ENCODE data around the gene NADK2.

The NADK2 gene

GRCh38 chr5:36161361-36161760 is 80.4 kb downstream of the NADK2 start:
- DNase-seq, result no peak
- ATAC-seq, result no peak

DNA sequence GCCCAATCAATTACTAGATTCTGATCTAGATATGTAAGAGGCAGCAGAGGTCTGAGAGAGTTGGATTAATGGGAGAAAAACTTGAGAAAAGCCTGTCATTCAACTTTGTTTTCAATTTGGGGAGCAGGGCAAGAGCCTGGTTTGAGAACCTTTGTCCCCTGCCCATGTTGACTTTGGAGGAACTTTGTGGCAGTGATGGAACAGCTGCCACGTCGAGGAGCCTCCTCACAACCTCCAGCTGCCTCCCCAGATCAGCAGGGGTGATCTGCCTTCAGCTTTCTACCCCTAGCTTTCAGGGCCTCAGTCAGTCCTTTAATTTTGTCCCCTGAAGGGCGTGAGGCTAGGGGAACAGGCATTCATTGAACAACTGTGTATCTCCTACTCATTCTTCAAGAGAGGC is 81.1 kb downstream of the NADK2 start:
- ATAC-seq, result no peak
- no peak for DNase-seq

DNA sequence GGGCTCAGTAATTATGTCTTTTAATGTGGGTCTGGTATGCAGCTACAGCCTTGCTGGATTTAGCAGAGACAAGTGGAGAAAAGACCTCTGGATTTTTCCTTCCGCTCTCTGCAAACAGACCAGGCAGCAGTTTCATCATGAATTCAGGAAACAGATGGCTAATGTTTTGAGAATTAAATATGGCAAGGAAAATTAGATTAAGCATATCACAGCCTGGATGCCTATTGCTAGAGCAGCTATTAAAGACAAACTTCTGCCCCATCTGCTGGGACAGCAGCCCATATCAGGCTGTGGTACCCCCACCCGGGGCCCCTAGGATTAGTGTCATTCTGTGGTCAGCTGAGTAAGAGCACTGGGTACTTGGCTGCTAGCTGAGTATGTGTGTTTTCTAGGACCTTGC is 83.6 kb downstream of the NADK2 start:
- no peak for ATAC-seq
- no peak for DNase-seq

GRCh38 chr5:36156619-36157018 is 85.1 kb downstream of the NADK2 start:
- ATAC-seq, result no peak
- no peak for DNase-seq

- no peak for ATAC-seq
Observed at GRCh38 chr5:36156121-36156601, 85.6 kb downstream of the NADK2 start.

DNA sequence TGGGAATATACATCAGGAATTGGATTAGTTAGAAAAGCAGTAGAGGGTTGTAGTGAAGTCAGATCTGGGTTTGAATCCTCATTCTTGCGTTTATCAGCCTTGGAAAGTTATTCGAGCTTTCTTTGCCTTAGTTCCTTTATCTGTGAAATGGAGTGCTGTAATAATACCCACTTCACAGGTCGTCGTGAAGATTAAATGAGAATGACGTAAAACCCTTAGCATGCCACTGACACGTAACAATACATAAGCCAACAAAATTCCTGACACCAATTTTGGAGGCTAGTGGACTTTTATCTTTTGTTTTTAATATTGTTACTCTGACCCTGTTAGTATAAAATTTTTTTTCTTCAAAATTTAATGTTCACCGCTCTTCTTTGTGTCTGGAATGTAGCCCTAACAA is 86.4 kb downstream of the NADK2 start:
- ATAC-seq, result no peak

More at GRCh38 chr5:36156121-36156601, 85.6 kb downstream of the NADK2 start:
- DNase-seq, result no peak

DNA sequence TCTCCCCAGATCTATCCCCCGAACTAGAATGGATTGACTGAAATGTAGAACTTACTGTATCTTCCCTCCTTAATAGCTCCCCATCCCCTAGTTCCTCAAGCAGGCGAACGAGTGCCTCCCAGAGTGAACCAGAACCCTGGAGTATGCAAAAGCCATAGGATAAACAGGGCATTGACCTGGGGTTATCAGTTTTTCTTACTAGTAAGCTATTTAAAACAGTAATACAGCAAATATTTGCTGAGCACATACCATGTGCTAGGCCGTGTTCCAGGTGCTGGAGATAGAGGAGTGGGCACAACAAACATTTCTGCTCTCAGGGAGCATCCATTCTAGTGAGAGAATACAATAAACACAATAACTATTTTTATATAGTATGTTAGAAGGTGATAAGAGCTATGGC is 88.0 kb downstream of the NADK2 start:
- DNase-seq, result no peak
- no peak for ATAC-seq

More for the DNA sequence above, 86.4 kb downstream of the NADK2 start:
- DNase-seq, result no peak

GRCh38 chr5:36153298-36153677 is 88.4 kb downstream of the NADK2 start:
- DNase-seq (no peak), ATAC-seq (no peak)

GRCh38 chr5:36152324-36153297 is 89.1 kb downstream of the NADK2 start:
- DNase-seq (no peak), ATAC-seq (no peak)

- DNase-seq (peak; percentile 97), ATAC-seq (peak; percentile 99)
Observed at GRCh38 chr5:36151434-36152323, 90.0 kb downstream of the NADK2 start, which contains the start of the genes LMBRD2 and SKP2. Gene LMBRD2, minus strand, starts transcription at chr5:36151887. Its CDS starts 8,538 bp downstream, at chr5:36143349. Gene SKP2, plus strand, starts transcription at chr5:36152111. Its CDS starts 152 bp downstream, at chr5:36152263.

DNA sequence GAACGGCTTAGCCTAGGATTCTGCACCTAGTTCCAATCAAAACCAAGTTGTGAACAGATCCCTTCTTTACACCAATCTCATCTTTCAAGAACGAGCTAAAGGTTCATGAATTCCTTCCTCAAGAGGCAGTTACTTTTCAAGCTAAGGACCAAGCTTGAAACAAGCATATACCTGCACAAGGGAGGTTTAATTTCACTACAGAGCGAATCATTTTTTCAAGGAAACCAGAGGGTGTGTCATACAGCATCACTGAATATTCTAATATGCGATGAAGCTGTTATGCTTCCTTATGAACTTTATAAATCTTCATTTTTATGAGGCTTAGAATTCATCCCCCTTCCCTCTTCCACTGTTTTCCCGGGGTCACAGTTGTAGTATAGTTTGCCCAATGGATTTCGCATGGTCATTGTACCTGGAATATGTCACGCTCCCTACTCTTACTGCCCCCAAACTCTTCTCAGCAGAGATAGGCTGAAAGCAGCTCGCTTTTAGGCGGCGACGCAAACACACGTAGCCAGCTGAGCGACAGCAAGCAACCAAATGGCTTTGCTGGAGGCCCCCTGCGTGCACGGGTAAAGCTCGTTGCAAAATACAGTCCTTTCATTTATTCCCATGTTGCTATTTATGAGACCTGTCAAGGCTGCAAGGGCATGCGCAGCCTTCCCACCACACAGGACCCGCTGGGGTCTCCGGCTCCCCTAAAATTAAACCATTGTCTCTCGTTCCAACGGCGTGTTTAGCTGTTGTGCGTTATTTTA is 90.9 kb downstream of the NADK2 start:
- ATAC-seq (peak; percentile 24), DNase-seq (peak; percentile 65)

DNA sequence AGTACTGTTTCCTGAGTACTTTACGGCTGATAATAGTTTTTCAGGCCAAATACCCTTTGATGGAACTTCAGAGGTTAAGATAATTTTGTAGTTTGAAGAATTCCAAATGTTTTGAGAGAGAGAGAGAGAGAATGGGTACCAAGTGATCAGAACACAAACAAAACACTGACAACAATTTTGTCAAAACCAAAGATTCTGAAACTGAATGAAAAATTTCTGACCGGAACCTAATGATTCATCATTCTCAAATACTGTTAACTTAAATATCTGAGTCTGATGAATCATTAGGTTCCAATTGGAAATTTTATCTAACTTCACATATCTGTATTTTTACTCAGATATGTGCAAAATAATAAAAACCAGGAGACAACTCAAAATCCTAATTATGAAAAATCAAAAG is 94.0 kb downstream of the NADK2 start:
- DNase-seq (no peak), ATAC-seq (no peak)

- ATAC-seq (no peak), DNase-seq (no peak)
Observed at GRCh38 chr5:36146390-36146789, 95.3 kb downstream of the NADK2 start.

DNA sequence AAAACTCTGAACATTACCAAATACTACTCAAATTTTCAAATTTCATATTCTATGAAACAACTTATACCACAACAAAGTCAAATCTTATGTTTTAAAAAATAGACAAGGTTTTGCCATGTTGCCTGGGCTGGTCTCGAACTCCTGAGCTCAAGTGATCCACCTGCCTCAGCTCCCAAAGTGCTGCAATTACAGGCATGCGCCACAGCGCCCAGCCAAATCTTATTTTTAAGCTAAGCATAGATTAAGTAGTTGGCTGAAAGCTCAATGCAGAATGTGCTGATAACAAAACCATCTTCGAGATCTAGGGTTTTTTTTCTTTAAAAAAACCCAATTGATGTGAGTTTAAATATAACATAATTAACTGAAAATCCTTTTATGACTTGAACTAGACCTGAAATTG is 96.4 kb downstream of the NADK2 start:
- no peak for DNase-seq

More for the DNA sequence above, 96.4 kb downstream of the NADK2 start:
- no peak for ATAC-seq
